H1 (cell line): ENCODE measurements around the gene PRR5L. TPM values are rescaled to one million over a fixed set of nuclear protein-coding genes. Genes with fewer than 3 reads are reported as not detected.

Experiments used
- CTCF ChIA-PET: fragments of 300-600 bp; sonication (Branson Sonifier 250); formaldehyde crosslinking; loops from one replicate; lab custom pipeline; 2021; ENCODE audit not compliant: partially characterized antibody; lab: Charles Lee
- POLR2A ChIA-PET: fragments of 300-600 bp; sonication (Branson Sonifier 250); formaldehyde crosslinking; loops from one replicate; lab custom pipeline; 2021; ENCODE audit warnings: inconsistent platforms; ENCODE audit not compliant: partially characterized antibody; lab: Charles Lee
- DNase-seq, 2 experiments: peaks; one replicate each; pipeline versions ENCODE4 v3.0.0 to v3.0.0-alpha.2; 2010 to 2022; ENCODE audit warnings: low spot score in 2 of 2, low read depth in 1 of 2, mixed read lengths in 1 of 2
- FAIRE-seq: peaks from 2 replicates; lab custom pipeline; 2011; peaks lifted over from hg19 to GRCh38; lab: Jason Lieb, UNC
- H2AFZ ChIP-seq: 2 replicates; pipeline ENCODE4 v1.8.1; 2012; ENCODE audit warnings: low read length, inconsistent platforms
- H2AK5ac ChIP-seq: 2 replicates; pipeline ENCODE4 v1.6.1; 2013; ENCODE audit warnings: low read depth, low read length
- H2BK120ac ChIP-seq: replicated peaks from 2 replicates; pipeline ENCODE3; 2013; ENCODE audit warnings: low read depth, low read length, inconsistent platforms
- H2BK12ac ChIP-seq: 2 replicates; pipeline ENCODE4 v1.6.1; 2013; ENCODE audit warnings: low read depth, low read length
- H2BK15ac ChIP-seq: 2 replicates; pipeline ENCODE4 v1.6.1; 2013; ENCODE audit warnings: low read length
- H2BK20ac ChIP-seq: 2 replicates; pipeline ENCODE4 v1.6.1; 2013; ENCODE audit warnings: low read length
- H2BK5ac ChIP-seq: 2 replicates; pipeline ENCODE4 v1.6.1; 2013; ENCODE audit warnings: low read depth, low read length
- H3K14ac ChIP-seq: 2 replicates; pipeline ENCODE4 v1.6.1; 2013; ENCODE audit warnings: inconsistent platforms; ENCODE audit not compliant: insufficient read length
- H3K18ac ChIP-seq: 2 replicates; pipeline ENCODE4 v1.6.1; 2013; ENCODE audit warnings: low read length; ENCODE audit errors: extremely low read depth
- H3K23ac ChIP-seq: 2 replicates; pipeline ENCODE4 v1.6.1; 2013; ENCODE audit warnings: inconsistent platforms; ENCODE audit not compliant: insufficient read length
- H3K23me2 ChIP-seq: 2 replicates; pipeline ENCODE4 v1.6.1; 2013; ENCODE audit warnings: low read depth, low read length
- H3K27ac ChIP-seq: 2 replicates; pipeline ENCODE4 v1.6.1; 2011; ENCODE audit warnings: low read depth, low read length, inconsistent platforms
- H3K27me3 ChIP-seq, 4 experiments: replicated peaks in 1 of 4; 1 replicate in 1 of 4; 2 replicates in 3 of 4; pipeline versions ENCODE4 v1.6.1 to v1.8.1; 2011 to 2013; ENCODE audit warnings: low read length in 3 of 4, mild to moderate bottlenecking in 3 of 4, inconsistent platforms in 2 of 4, mixed read lengths in 2 of 4, moderate library complexity in 1 of 4; ENCODE audit not compliant: control insufficient read depth in 3 of 4, insufficient read depth in 3 of 4; ENCODE audit errors: extremely low read depth in 1 of 4
- H3K36me3 ChIP-seq, 4 experiments: 2 replicates each; pipeline versions ENCODE4 v1.6.1 to v1.8.1; 2011 to 2013; ENCODE audit warnings: mild to moderate bottlenecking in 4 of 4, low read length in 3 of 4, moderate library complexity in 2 of 4, control low read depth in 1 of 4, inconsistent platforms in 1 of 4; ENCODE audit not compliant: insufficient read depth in 4 of 4, control insufficient read depth in 2 of 4
- H3K4ac ChIP-seq: replicated peaks from 2 replicates; pipeline ENCODE3; 2013; ENCODE audit warnings: low read length, low read depth, mixed read lengths, inconsistent platforms; ENCODE audit not compliant: insufficient read length
- H3K4me1 ChIP-seq, 4 experiments: replicated peaks in 1 of 4; 1 replicate in 1 of 4; 2 replicates in 3 of 4; pipeline versions ENCODE4 v1.6.1 to v1.8.1; 2011 to 2013; ENCODE audit warnings: low read length in 3 of 4, inconsistent platforms in 2 of 4, mixed read lengths in 1 of 4; ENCODE audit not compliant: insufficient read depth in 4 of 4, control insufficient read depth in 3 of 4
- H3K4me2 ChIP-seq, 2 experiments: 2 replicates each; pipeline versions ENCODE4 v1.6.1 to v1.8.1; 2011 to 2013; ENCODE audit warnings: low read depth in 2 of 2, low read length in 2 of 2, control low read depth in 1 of 2, inconsistent platforms in 1 of 2, mild to moderate bottlenecking in 1 of 2; ENCODE audit not compliant: insufficient read depth in 1 of 2
- H3K4me3 ChIP-seq, 4 experiments: fragments of 200-600, 300-600 bp in 1 of 4; sonication (generic), shearing (Covaris generic), sonication (Bioruptor Twin) in 1 of 4; 2 replicates each; pipeline versions ENCODE4 v1.5.1 to v1.8.1; 2011 to 2016; ENCODE audit warnings: low read length in 4 of 4, low read depth in 3 of 4, control low read depth in 2 of 4, inconsistent platforms in 2 of 4, mild to moderate bottlenecking in 2 of 4, mixed read lengths in 1 of 4, moderate library complexity in 1 of 4; ENCODE audit not compliant: insufficient read depth in 2 of 4; ENCODE audit errors: extremely low read depth in 1 of 4
- H3K56ac ChIP-seq: replicated peaks from 2 replicates; pipeline ENCODE3; 2013; ENCODE audit warnings: low read depth, mild to moderate bottlenecking, mixed read lengths, low read length, inconsistent platforms; ENCODE audit not compliant: insufficient read length
- H3K79me1 ChIP-seq: 2 replicates; pipeline ENCODE4 v1.6.1; 2013; ENCODE audit warnings: low read depth, low read length, control low read depth
- H3K79me2 ChIP-seq, 2 experiments: 2 replicates each; pipeline versions ENCODE4 v1.6.1 to v1.8.1; 2012 to 2013; ENCODE audit warnings: low read length in 2 of 2, mild to moderate bottlenecking in 2 of 2, inconsistent platforms in 1 of 2; ENCODE audit not compliant: insufficient read depth in 2 of 2, control insufficient read depth in 1 of 2
- H3K9ac ChIP-seq, 4 experiments: replicated peaks in 1 of 4; 1 replicate in 1 of 4; 2 replicates in 3 of 4; pipeline versions ENCODE4 v1.6.1 to v1.8.1; 2011 to 2013; ENCODE audit warnings: low read depth in 3 of 4, low read length in 3 of 4, control low read depth in 2 of 4, mild to moderate bottlenecking in 2 of 4, moderate library complexity in 2 of 4, inconsistent platforms in 1 of 4; ENCODE audit errors: extremely low read depth in 1 of 4
- H3K9me3 ChIP-seq, 2 experiments: 2 replicates each; pipeline versions ENCODE4 v1.6.1 to v1.8.1; 2012 to 2013; ENCODE audit warnings: mild to moderate bottlenecking in 2 of 2, moderate library complexity in 2 of 2, control low read depth in 1 of 2, inconsistent platforms in 1 of 2, low read depth in 1 of 2, low read length in 1 of 2, mixed read lengths in 1 of 2; ENCODE audit not compliant: insufficient read depth in 2 of 2
- H4K20me1 ChIP-seq, 2 experiments: replicated peaks in 1 of 2; 2 replicates each; pipeline versions ENCODE3 to v1.8.1; 2011 to 2013; ENCODE audit warnings: inconsistent platforms in 2 of 2, low read length in 2 of 2, mild to moderate bottlenecking in 1 of 2; ENCODE audit not compliant: insufficient read depth in 2 of 2, control insufficient read depth in 1 of 2
- H4K5ac ChIP-seq: 2 replicates; pipeline ENCODE4 v1.6.1; 2013; ENCODE audit warnings: low read length, low read depth, mixed read lengths, inconsistent platforms; ENCODE audit not compliant: insufficient read length
- H4K8ac ChIP-seq: 2 replicates; pipeline ENCODE4 v1.8.0; 2013; ENCODE audit warnings: mild to moderate bottlenecking, moderate library complexity, low read length, inconsistent platforms; ENCODE audit not compliant: insufficient read depth; ENCODE audit errors: extremely low read depth
- H4K91ac ChIP-seq: replicated peaks from 2 replicates; pipeline ENCODE3; 2013; ENCODE audit warnings: low read length, mixed read lengths, inconsistent platforms; ENCODE audit not compliant: insufficient read length
- ASH2L ChIP-seq: fragments of 200-600, 300-600 bp; sonication (generic); IDR thresholded peaks from one replicate; pipeline ENCODE4 v1.7.1; 2017; ENCODE audit warnings: low read length
- ATF3 ChIP-seq: IDR thresholded peaks from 2 replicates; pipeline ENCODE4 v1.6.1; 2011; ENCODE audit warnings: low read depth, mild to moderate bottlenecking, low read length; ENCODE audit not compliant: insufficient read depth
- BACH1 ChIP-seq: IDR thresholded peaks from 2 replicates; pipeline ENCODE4 v1.6.1; 2012; ENCODE audit warnings: low read length, improper control_type of control experiment
- CREB1 ChIP-seq: IDR thresholded peaks from 2 replicates; pipeline ENCODE4 v1.6.1; 2012; ENCODE audit warnings: inconsistent platforms
- CTCF ChIP-seq, 3 experiments: IDR thresholded peaks; 1 replicate in 2 of 3; 2 replicates in 1 of 3; pipeline versions ENCODE4 v1.5.1 to v1.6.1; 2011; ENCODE audit warnings: low read length in 3 of 3, mild to moderate bottlenecking in 3 of 3, inconsistent platforms in 2 of 3, low read depth in 1 of 3, moderate library complexity in 1 of 3; ENCODE audit not compliant: insufficient read depth in 1 of 3; ENCODE audit errors: control extremely low read depth in 1 of 3
- GABPA ChIP-seq: IDR thresholded peaks from 2 replicates; pipeline ENCODE4 v1.6.1; 2011; ENCODE audit warnings: mild to moderate bottlenecking, low read length, moderate library complexity, borderline replicate concordance; ENCODE audit not compliant: insufficient read depth
- RNF2 ChIP-seq: fragments of 200-900, 300-1000 bp; sonication (generic); IDR thresholded peaks from 2 replicates; pipeline ENCODE4 v1.7.1; 2016; ENCODE audit warnings: borderline replicate concordance, low read depth, mild to moderate bottlenecking, antibody characterized with exemption, low read length; ENCODE audit not compliant: poor library complexity, severe bottlenecking; ENCODE audit errors: missing control alignments
- TAF7 ChIP-seq: optimal IDR thresholded peaks from 2 replicates; pipeline ENCODE3; 2011; ENCODE audit warnings: low read depth, mild to moderate bottlenecking, inconsistent platforms, low read length, moderate library complexity, borderline replicate concordance
- TEAD4 ChIP-seq: IDR thresholded peaks from 2 replicates; pipeline ENCODE4 v1.6.1; 2012; ENCODE audit warnings: low read depth, low read length, inconsistent platforms, mixed read lengths
- WGBS, 2 experiments: shearing (Covaris generic) in 1 of 2; methylation state at CpG; one replicate each; pipeline versions ENCODE4 v1.1.6 to v1.1.7; 2013 to 2015; ENCODE audit warnings: low lambda C conversion rate in 2 of 2, mixed read lengths in 2 of 2, inconsistent platforms in 1 of 2, low coverage in 1 of 2, missing lambda C conversion rate in 1 of 2; ENCODE audit not compliant: insufficient replicate concordance in 2 of 2, insufficient coverage in 1 of 2, insufficient read length in 1 of 2; ENCODE audit errors: extremely low coverage in 1 of 2, missing lambda C conversion rate in 1 of 2; 5-methylcytosine and 5-hydroxymethylcytosine counted together
- polyA plus RNA-seq, 7 experiments: library from polyadenylated mRNA; depleted of rRNA in 3 of 7; stranded (reverse) in 5 of 7; unstranded in 2 of 7; fragments of >200 nt in 5 of 7; fragments of 200-250 nt in 2 of 7; gene quantifications; 1 replicate in 5 of 7; 2 replicates in 1 of 7; 4 replicates in 1 of 7; pipeline versions ENCODE4 v1.2.1 to v1.2.3, GENCODE V29; 2011 to 2013; ENCODE audit warnings: missing spikeins in 2 of 7, mixed read lengths in 2 of 7
- total RNA-seq: library from RNA; stranded (reverse); fragmentation: NEBNext Ultra II Directional; extraction: Animal tissue kit (Norgen Biotek cat#: 25700); gene quantifications from 2 replicates; pipeline ENCODE4 v1.2.1, GENCODE V29; 2021

Gene PRR5L
- total and polyA plus RNA-seq, 2 of the 8 experiments (the other 6 are each of a cell fraction or from before 2014, with no cell fraction given) = 6.6 to 10.1 TPM

- no peaks in the 10 kb centered on the region for H3K27me3 ChIP-seq
- no peak overlapping the region for H3K14ac ChIP-seq
- ChIA-PET CTCF (interaction anchor here (0.8 to 4.3 kb wide), 14 partner anchors 8 to 663 kb away, joined by 3 to 34 read pairs (median 4); no protein-coding TSS in a partner anchor), POLR2A (interaction anchor here (0.6 to 1.7 kb wide), 3 partner anchors 9 to 205 kb away, joined by 4 read pairs; no protein-coding TSS in a partner anchor)
- no peaks in the 10 kb centered on the region for H3K23me2 ChIP-seq
- H2AK5ac ChIP-seq = no peak overlapping the region
- no peak overlapping the region for H2BK15ac ChIP-seq
- H4K91ac ChIP-seq = no peak overlapping the region
- H3K27ac ChIP-seq = no peak overlapping the region
- H2BK120ac ChIP-seq = no peak overlapping the region
- H3K79me2 ChIP-seq = no peaks in the 10 kb centered on the region
- 90% methylated on average over 13 of the region's 13 CpGs; no CpG with 5 or more reads in 1 of the 2 experiments for WGBS, 2 experiments
- H3K56ac ChIP-seq = no peak overlapping the region
- H3K4me2 ChIP-seq = no peak overlapping the region
- H3K18ac ChIP-seq = no peak overlapping the region
- no peak overlapping the region for H2BK5ac ChIP-seq
- no peaks in the 10 kb centered on the region for H3K9me3 ChIP-seq
- peaks cover 0 to 1% of the 10 kb centered on the region in 2 experiments for H4K20me1 ChIP-seq
- no peaks in the 10 kb centered on the region for H3K4me1 ChIP-seq
- H3K4me3 ChIP-seq = no peak overlapping the region
- H2BK12ac ChIP-seq = no peak overlapping the region
- no peak overlapping the region for H4K8ac ChIP-seq
- H3K36me3 ChIP-seq = 0 out of 8 replicates have a peak, but pooled peaks cover 0 to 7% (median 0%) of the 10 kb centered on the region in 4 experiments
- H3K79me1 ChIP-seq = peaks cover 2% of the 10 kb centered on the region; the same call in 1 of the 2 replicates
- no peak overlapping the region for H3K23ac ChIP-seq
- FAIRE-seq (no peak), DNase-seq (no peak)
- no peak overlapping the region for H2AFZ ChIP-seq
- H4K5ac ChIP-seq = no peak overlapping the region
- no peak overlapping the region for H3K9ac ChIP-seq
- H2BK20ac ChIP-seq = no peak overlapping the region
- no peak overlapping the region for H3K4ac ChIP-seq
- TF ChIP-seq CREB1 (no peak), GABPA (no peak), TEAD4 (no peak), TAF7 (no peak), BACH1 (no peak), CTCF (IDR thresholded peaks at IDR 0.05; ENCODE audit: control extremely low read depth in 1 of 3, insufficient read depth in 1 of 3, low read depth in 1 of 3, low read length in 3 of 3) (peak; percentile 33 to 38 (median 36)), ATF3 (no peak), RNF2 (no peak), ASH2L (no peak)
Observed at GRCh38 chr11:36278531-36279282, 17.4 kb upstream of the PRR5L start.
